GM19035 (cell line): ENCODE results near the gene DCLRE1A.
"Not testable (repeated sequence)": the region's sequence is repeated elsewhere in the genome, so short reads cannot be mapped to it uniquely, and the experiment has no call there.

ENCODE experiments used
- ATAC-seq: cut with Tn5 transposase; IDR thresholded peaks from one replicate; pipeline ENCODE4 v1.9.1; 2021; ENCODE audit not compliant: unreplicated experiment

DCLRE1A gene

GRCh38 chr10:113859261-113859660, 5.4 kb upstream of the DCLRE1A start:
- peak; percentile 42 for ATAC-seq

- no peak for ATAC-seq
Measured at GRCh38 chr10:113858541-113858940, 4.7 kb upstream of the DCLRE1A start.

- ATAC-seq, result no peak
Measured at GRCh38 chr10:113857210-113857609, 3.3 kb upstream of the DCLRE1A start.

- no peak for ATAC-seq
Measured at GRCh38 chr10:113856563-113856962, 2.7 kb upstream of the DCLRE1A start.

- ATAC-seq, result peak; percentile 32
Measured at GRCh38 chr10:113854761-113855588, 1.1 kb upstream of the DCLRE1A start.

GRCh38 chr10:113853578-113854012, 287 bp downstream of the DCLRE1A start:
- no peak for ATAC-seq

GRCh38 chr10:113849946-113850345, 3.9 kb downstream of the DCLRE1A start:
- ATAC-seq, result no peak

GRCh38 chr10:113849140-113849803, 4.6 kb downstream of the DCLRE1A start:
- ATAC-seq, result no peak

- no peak for ATAC-seq
Measured at GRCh38 chr10:113846036-113846435, 7.8 kb downstream of the DCLRE1A start.

- ATAC-seq, result no peak
Measured at GRCh38 chr10:113843972-113844485, 9.9 kb downstream of the DCLRE1A start.

GRCh38 chr10:113842171-113842570, 11.7 kb downstream of the DCLRE1A start:
- ATAC-seq, result no peak

GRCh38 chr10:113828567-113828966, 25.3 kb downstream of the DCLRE1A start:
- ATAC-seq, result not testable (repeated sequence)

GRCh38 chr10:113825791-113826190, 28.1 kb downstream of the DCLRE1A start:
- ATAC-seq, result no peak

- ATAC-seq, result no peak
Measured at GRCh38 chr10:113823389-113823788, 30.5 kb downstream of the DCLRE1A start.

GRCh38 chr10:113822174-113822573, 31.7 kb downstream of the DCLRE1A start:
- ATAC-seq, result no peak

- not testable (repeated sequence) for ATAC-seq
Measured at GRCh38 chr10:113821306-113821705, 32.6 kb downstream of the DCLRE1A start.

- no peak for ATAC-seq
Measured at GRCh38 chr10:113820507-113820906, 33.4 kb downstream of the DCLRE1A start.

- no peak for ATAC-seq
Measured at GRCh38 chr10:113819989-113820388, 33.9 kb downstream of the DCLRE1A start.

GRCh38 chr10:113814700-113815099, 39.2 kb downstream of the DCLRE1A start:
- ATAC-seq, result not testable (repeated sequence)

GRCh38 chr10:113808168-113808567, 45.7 kb downstream of the DCLRE1A start:
- no peak for ATAC-seq

GRCh38 chr10:113806503-113806902, 47.4 kb downstream of the DCLRE1A start:
- ATAC-seq, result no peak

- no peak for ATAC-seq
Measured at GRCh38 chr10:113802997-113803396, 50.9 kb downstream of the DCLRE1A start.
